Measurements from ENCODE around the gene CCDC88A. TPM values are rescaled to one million over a fixed set of nuclear protein-coding genes. Genes with fewer than 3 reads are reported as not detected.

The CCDC88A gene
- total and polyA plus RNA-seq, 2 donors (not counting 1 experiment from before 2014, with no cell fraction given) = 2.7 to 26.0 TPM

DNA sequence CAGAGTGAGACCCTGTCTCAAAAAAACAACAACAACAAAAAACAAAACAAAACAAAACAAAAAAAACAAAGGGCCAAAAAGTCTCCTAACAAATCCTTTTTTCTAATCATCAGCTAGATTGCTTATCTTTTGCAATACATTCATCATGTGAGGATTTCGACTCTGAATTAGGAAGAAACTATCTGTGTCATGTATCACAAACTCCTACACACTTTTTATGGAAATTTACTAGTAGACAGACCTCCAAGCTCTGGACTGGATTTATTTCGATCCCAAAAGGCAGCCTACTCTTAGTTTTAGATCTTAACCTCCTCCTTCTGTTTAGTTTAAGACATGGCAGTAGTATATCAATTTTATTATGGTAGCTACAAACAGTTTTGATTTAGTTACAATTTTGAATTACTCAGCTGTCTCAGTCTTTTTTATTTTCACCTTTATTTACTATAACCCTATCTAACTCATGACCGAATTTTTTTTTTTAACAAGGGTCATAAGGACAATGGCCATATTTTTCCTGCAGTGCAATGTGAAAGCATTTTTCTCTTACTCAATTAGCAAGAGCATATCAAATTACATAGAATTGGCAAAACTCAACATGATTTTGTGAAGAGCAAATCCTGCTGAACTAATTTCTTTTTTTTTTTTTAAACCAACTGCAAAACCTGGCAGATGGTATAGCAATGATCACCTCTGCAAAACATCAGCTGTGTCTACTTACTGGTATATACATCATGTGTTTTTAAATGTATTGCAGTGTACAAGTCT, 10.7 kb upstream of the CCDC88A start:
- WGBS (ENCODE audit: insufficient coverage) = 93% methylated on average over 2 of the region's 3 CpGs
- Mint-ChIP-seq H3K27me3 (peaks cover 3% of the 10 kb centered on the region), H3K9me3 (ENCODE audit: insufficient read depth) (no peaks in the 10 kb centered on the region), H3K4me1 (no peaks in the 10 kb centered on the region), H3K4me3 (no peak overlapping the region), H3K27ac (no peak overlapping the region)
- Histone ChIP-seq H3K9ac (ENCODE audit: low read length) (no peak overlapping the region), H3K27me3 (replicated peaks in 1 of 4; ENCODE audit: control extremely low read depth in 1 of 4, control insufficient read depth in 3 of 4, insufficient read depth in 4 of 4, low read length in 3 of 4) (no peaks in the 10 kb centered on the region), H3K4me3 (ENCODE audit: control extremely low read depth in 1 of 5, extremely low read depth in 1 of 5, insufficient read depth in 1 of 5, low read depth in 2 of 5, low read length in 4 of 5) (no peak overlapping the region), H3K4me2 (replicated peaks; ENCODE audit: low read depth, low read length, poor library complexity, severe bottlenecking) (no peak overlapping the region), H3K9me3 (ENCODE audit: control extremely low read depth in 1 of 3, control insufficient read depth in 2 of 3, insufficient read depth in 1 of 3, low read length in 2 of 3) (no peaks in the 10 kb centered on the region), H4K20me1 (ENCODE audit: control insufficient read depth, insufficient read depth, low read length, poor library complexity, severe bottlenecking) (no peaks in the 10 kb centered on the region), H2AFZ (ENCODE audit: insufficient read depth, low read depth, low read length, poor library complexity, severe bottlenecking) (no peak overlapping the region), H3K79me2 (ENCODE audit: control insufficient read depth, insufficient read depth, low read length) (no peaks in the 10 kb centered on the region), H3K4me1 (ENCODE audit: control insufficient read depth in 2 of 2, insufficient read depth in 2 of 2, low read length in 2 of 2) (no peaks in the 10 kb centered on the region), H3K27ac (ENCODE audit: low read length in 2 of 2) (no peak overlapping the region), H3K36me3 (replicated peaks in 1 of 2; ENCODE audit: control extremely low read depth in 1 of 2, control insufficient read depth in 1 of 2, extremely low read depth in 1 of 2, insufficient read depth in 2 of 2, low read length in 1 of 2) (no peaks in the 10 kb centered on the region)
- DNase-seq (no peak), ATAC-seq (ENCODE audit: low read depth) (no peak)
- intact Hi-C loops (cut with micrococcal nuclease) = loop anchor here (5.0 kb wide), 4 partner anchors 148 to 1323 kb away; no protein-coding TSS in a partner anchor
- TF ChIP-seq, protein P1, sequence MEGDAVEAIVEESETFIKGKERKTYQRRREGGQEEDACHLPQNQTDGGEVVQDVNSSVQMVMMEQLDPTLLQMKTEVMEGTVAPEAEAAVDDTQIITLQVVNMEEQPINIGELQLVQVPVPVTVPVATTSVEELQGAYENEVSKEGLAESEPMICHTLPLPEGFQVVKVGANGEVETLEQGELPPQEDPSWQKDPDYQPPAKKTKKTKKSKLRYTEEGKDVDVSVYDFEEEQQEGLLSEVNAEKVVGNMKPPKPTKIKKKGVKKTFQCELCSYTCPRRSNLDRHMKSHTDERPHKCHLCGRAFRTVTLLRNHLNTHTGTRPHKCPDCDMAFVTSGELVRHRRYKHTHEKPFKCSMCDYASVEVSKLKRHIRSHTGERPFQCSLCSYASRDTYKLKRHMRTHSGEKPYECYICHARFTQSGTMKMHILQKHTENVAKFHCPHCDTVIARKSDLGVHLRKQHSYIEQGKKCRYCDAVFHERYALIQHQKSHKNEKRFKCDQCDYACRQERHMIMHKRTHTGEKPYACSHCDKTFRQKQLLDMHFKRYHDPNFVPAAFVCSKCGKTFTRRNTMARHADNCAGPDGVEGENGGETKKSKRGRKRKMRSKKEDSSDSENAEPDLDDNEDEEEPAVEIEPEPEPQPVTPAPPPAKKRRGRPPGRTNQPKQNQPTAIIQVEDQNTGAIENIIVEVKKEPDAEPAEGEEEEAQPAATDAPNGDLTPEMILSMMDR (IDR thresholded peaks at IDR 0.05) = no peak
- no peak for TF ChIP-seq EZH2 (IDR thresholded peaks at IDR 0.05; ENCODE audit: borderline replicate concordance, insufficient read depth, low read depth, low read length, poor library complexity, severe bottlenecking)
- ChIA-PET CTCF (interaction anchor here (0.7 to 1.1 kb wide), 4 partner anchors 10 to 435 kb away, joined by 3 to 5 read pairs (median 4); no protein-coding TSS in a partner anchor), POLR2A (no interaction called here)

DNA sequence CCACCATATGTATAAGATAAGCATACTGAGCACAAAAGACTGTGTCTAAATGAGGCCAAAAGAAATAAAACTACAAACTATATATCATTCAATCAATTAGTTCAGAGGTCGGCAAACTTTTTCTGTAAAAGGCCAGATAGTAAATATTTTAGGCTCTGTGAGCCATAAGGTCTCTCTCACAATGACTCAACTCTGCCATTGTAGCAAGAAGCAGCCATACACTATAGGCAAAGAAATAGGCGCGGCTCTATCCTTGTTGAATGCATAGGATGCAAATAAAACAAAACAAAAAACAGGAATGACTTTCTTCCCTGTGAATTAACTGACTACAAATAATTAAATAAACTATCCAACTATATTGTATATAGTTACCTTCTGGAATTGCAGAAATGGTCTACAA, 8.6 kb upstream of the CCDC88A start:
- no peak overlapping the region for H2AFZ ChIP-seq (ENCODE audit: insufficient read depth, low read depth, low read length, poor library complexity, severe bottlenecking)
- H3K4me3 Mint-ChIP-seq = no peak overlapping the region
- ChIA-PET POLR2A (no interaction called here), CTCF (no interaction called here)
- H4K20me1 ChIP-seq (ENCODE audit: control insufficient read depth, insufficient read depth, low read length, poor library complexity, severe bottlenecking) = no peaks in the 10 kb centered on the region
- no peak overlapping the region for H3K4me3 ChIP-seq (ENCODE audit: control extremely low read depth in 1 of 5, extremely low read depth in 1 of 5, insufficient read depth in 1 of 5, low read depth in 2 of 5, low read length in 4 of 5)
- no peaks in the 10 kb centered on the region for H3K9me3 Mint-ChIP-seq (ENCODE audit: insufficient read depth)
- no peak for ATAC-seq (ENCODE audit: low read depth)
- no peak overlapping the region for H3K27ac ChIP-seq (ENCODE audit: low read length in 2 of 2)
- no peak for DNase-seq
- no peak overlapping the region for H3K4me2 ChIP-seq (replicated peaks; ENCODE audit: low read depth, low read length, poor library complexity, severe bottlenecking)
- no peaks in the 10 kb centered on the region for H3K4me1 Mint-ChIP-seq
- H3K79me2 ChIP-seq (ENCODE audit: control insufficient read depth, insufficient read depth, low read length) = no peaks in the 10 kb centered on the region
- TF ChIP-seq EZH2 (IDR thresholded peaks at IDR 0.05; ENCODE audit: borderline replicate concordance, insufficient read depth, low read depth, low read length, poor library complexity, severe bottlenecking) = no peak
- TF ChIP-seq, protein P1 (IDR thresholded peaks at IDR 0.05) = no peak
- no peaks in the 10 kb centered on the region for H3K4me1 ChIP-seq (ENCODE audit: control insufficient read depth in 2 of 2, insufficient read depth in 2 of 2, low read length in 2 of 2)
- peaks cover 5% of the 10 kb centered on the region for H3K27me3 Mint-ChIP-seq
- intact Hi-C loops (cut with micrococcal nuclease) = no loop called here
- H3K27ac Mint-ChIP-seq = no peak overlapping the region
- peaks cover 0 to 4% (median 0%) of the 10 kb centered on the region in 4 experiments for H3K27me3 ChIP-seq (replicated peaks in 1 of 4; ENCODE audit: control extremely low read depth in 1 of 4, control insufficient read depth in 3 of 4, insufficient read depth in 4 of 4, low read length in 3 of 4)
- no peak overlapping the region for H3K9ac ChIP-seq (ENCODE audit: low read length)
- WGBS (ENCODE audit: insufficient coverage) = 67% methylated on average over 1 of the region's 3 CpGs
- no peaks in the 10 kb centered on the region for H3K9me3 ChIP-seq (ENCODE audit: control extremely low read depth in 1 of 3, control insufficient read depth in 2 of 3, insufficient read depth in 1 of 3, low read length in 2 of 3)
- H3K36me3 ChIP-seq (replicated peaks in 1 of 2; ENCODE audit: control extremely low read depth in 1 of 2, control insufficient read depth in 1 of 2, extremely low read depth in 1 of 2, insufficient read depth in 2 of 2, low read length in 1 of 2) = no peaks in the 10 kb centered on the region

Measured in B cell (primary cell).